SK-N-SH (cell line): ENCODE data around the gene TADA2B. TPM values are rescaled to one million over a fixed set of nuclear protein-coding genes. Genes with fewer than 3 reads are reported as not detected.

Experiments used
- CTCF ChIA-PET: fragments of 300-600, 350-600 bp; formaldehyde crosslinking; extraction: SDS; loops from one replicate; lab custom pipeline; 2021; lab: Yijun Ruan, JAX
- POLR2A ChIA-PET: fragments of 350-600 bp; sonication (Branson Sonifier 250); formaldehyde crosslinking; extraction: SDS; loops from one replicate; lab custom pipeline; 2020; ENCODE audit warnings: antibody characterized with exemption, inconsistent platforms; lab: Yijun Ruan, JAX
- DNase-seq: peaks from one replicate; pipeline ENCODE4 v3.0.0; 2012
- H2AFZ ChIP-seq: fragments of 200-600 bp; sonication (generic); 2 replicates; pipeline ENCODE4 v1.8.1; 2016; ENCODE audit warnings: antibody characterized with exemption, mild to moderate bottlenecking, low read depth
- H3F3A ChIP-seq: fragments of 200-600 bp; sonication (generic); replicated peaks from 2 replicates; pipeline ENCODE3; 2016; ENCODE audit warnings: antibody characterized with exemption, mild to moderate bottlenecking; ENCODE audit not compliant: insufficient read depth
- H3K27ac ChIP-seq, 2 experiments: fragments of 200-500 bp in 1 of 2; fragments of 200-600 bp in 1 of 2; sonication (Bioruptor generic) in 1 of 2; sonication (generic), shearing (Covaris generic) in 1 of 2; 2 replicates each; pipeline versions ENCODE4 v1.5.1 to v1.6.1; 2014 to 2016; ENCODE audit warnings: low read depth in 2 of 2, inconsistent platforms in 1 of 2, low read length in 1 of 2, mild to moderate bottlenecking in 1 of 2, mixed read lengths in 1 of 2
- H3K27me3 ChIP-seq: fragments of 200-600 bp; sonication (generic), shearing (Covaris generic); 2 replicates; pipeline ENCODE4 v1.6.1; 2016; ENCODE audit warnings: mixed run types; ENCODE audit not compliant: insufficient read depth
- H3K36me3 ChIP-seq, 2 experiments: fragments of 200-500 bp in 1 of 2; fragments of 200-600 bp in 1 of 2; sonication (Bioruptor generic) in 1 of 2; sonication (generic) in 1 of 2; replicated peaks in 1 of 2; 2 replicates each; pipeline versions ENCODE3 to v1.5.1; 2014 to 2016; ENCODE audit warnings: low read length in 1 of 2, mild to moderate bottlenecking in 1 of 2; ENCODE audit not compliant: insufficient read depth in 2 of 2, control insufficient read depth in 1 of 2
- H3K4me1 ChIP-seq, 2 experiments: fragments of 200-500 bp in 1 of 2; fragments of 200-600 bp in 1 of 2; sonication (Bioruptor generic) in 1 of 2; sonication (generic), shearing (Covaris generic) in 1 of 2; 2 replicates each; pipeline versions ENCODE4 v1.5.1 to v1.6.1; 2014 to 2016; ENCODE audit warnings: low read depth in 1 of 2, low read length in 1 of 2, mixed run types in 1 of 2; ENCODE audit not compliant: insufficient read depth in 2 of 2, control insufficient read depth in 1 of 2
- H3K4me2 ChIP-seq: fragments of 200-600 bp; sonication (generic), shearing (Covaris generic); 2 replicates; pipeline ENCODE4 v1.6.1; 2017; ENCODE audit warnings: mixed run types
- H3K4me3 ChIP-seq, 2 experiments: fragments of 200-500 bp in 1 of 2; fragments of 200-600 bp in 1 of 2; sonication (Bioruptor generic) in 1 of 2; sonication (generic), shearing (Covaris generic) in 1 of 2; 2 replicates each; pipeline versions ENCODE4 v1.5.1 to v1.8.1; 2014 to 2016; ENCODE audit warnings: low read depth in 2 of 2, inconsistent platforms in 1 of 2, low read length in 1 of 2, mild to moderate bottlenecking in 1 of 2, mixed read lengths in 1 of 2, moderate library complexity in 1 of 2
- H3K79me2 ChIP-seq: fragments of 200-600 bp; sonication (generic); 2 replicates; pipeline ENCODE4 v1.8.1; 2017; ENCODE audit warnings: mild to moderate bottlenecking; ENCODE audit not compliant: insufficient read depth
- H3K9ac ChIP-seq: fragments of 200-600 bp; sonication (generic); 2 replicates; pipeline ENCODE4 v1.6.1; 2017; ENCODE audit warnings: mixed run types
- H3K9me2 ChIP-seq: fragments of 200-600 bp; sonication (generic); 2 replicates; pipeline ENCODE4 v1.6.1; 2017; ENCODE audit warnings: mixed run types
- H3K9me3 ChIP-seq: fragments of 200-600 bp; sonication (generic); 2 replicates; pipeline ENCODE4 v1.6.1; 2017; ENCODE audit warnings: mixed run types, mild to moderate bottlenecking, moderate library complexity
- H4K20me1 ChIP-seq: fragments of 200-600 bp; sonication (generic); 2 replicates; pipeline ENCODE4 v1.6.1; 2017; ENCODE audit warnings: mild to moderate bottlenecking, mixed run types; ENCODE audit not compliant: insufficient read depth
- CHD2 ChIP-seq: fragments of 150-350 bp; IDR thresholded peaks from 2 replicates; pipeline ENCODE4 v1.6.1; 2018; ENCODE audit warnings: low read length; ENCODE audit not compliant: partially characterized antibody
- EZH2phosphoT487 ChIP-seq: fragments of 200-600 bp; sonication (generic); IDR thresholded peaks from 2 replicates; pipeline ENCODE4 v1.6.1; 2017; ENCODE audit warnings: low read depth, mixed run types, mild to moderate bottlenecking, antibody characterized with exemption, moderate library complexity, borderline replicate concordance
- FOSL2 ChIP-seq: IDR thresholded peaks from 2 replicates; pipeline ENCODE4 v1.4.0; 2012; ENCODE audit warnings: low read depth, mild to moderate bottlenecking, moderate library complexity, borderline replicate concordance
- FOXJ3 ChIP-seq: sonication (generic); formaldehyde crosslinking; IDR thresholded peaks from 2 replicates; pipeline ENCODE4 v1.5.1; 2020; ENCODE audit warnings: mild to moderate bottlenecking, missing genetic modification reagents
- FOXM1 ChIP-seq: IDR thresholded peaks from 2 replicates; pipeline ENCODE4 v1.4.0; 2012; ENCODE audit warnings: low read depth, mild to moderate bottlenecking
- MAX ChIP-seq: IDR thresholded peaks from 2 replicates; pipeline ENCODE4 v1.4.0; 2012; ENCODE audit warnings: low read depth
- MEF2A ChIP-seq: IDR thresholded peaks from 2 replicates; pipeline ENCODE4 v1.4.0; 2012; ENCODE audit warnings: low read depth, borderline replicate concordance
- MXI1 ChIP-seq: IDR thresholded peaks from 2 replicates; pipeline ENCODE4 v1.6.1; 2012; ENCODE audit warnings: mild to moderate bottlenecking, low read depth, low read length, improper control_type of control experiment
- NFIC ChIP-seq: IDR thresholded peaks from 2 replicates; pipeline ENCODE4 v1.4.0; 2012; ENCODE audit warnings: borderline replicate concordance
- PBX3 ChIP-seq: IDR thresholded peaks from 2 replicates; pipeline ENCODE4; 2012
- SMC3 ChIP-seq: IDR thresholded peaks from 2 replicates; pipeline ENCODE4 v1.6.1; 2012; ENCODE audit warnings: low read depth, low read length, improper control_type of control experiment
- YY1 ChIP-seq: IDR thresholded peaks from 2 replicates; pipeline ENCODE4 v1.4.0; 2012; ENCODE audit warnings: low read depth, mild to moderate bottlenecking
- ZBTB33 ChIP-seq: IDR thresholded peaks from 2 replicates; pipeline ENCODE4 v1.4.0; 2012; ENCODE audit warnings: low read depth, borderline replicate concordance
- WGBS: methylation state at CpG from one replicate; pipeline ENCODE4 v1.1.6; 2017; ENCODE audit warnings: low lambda C conversion rate; 5-methylcytosine and 5-hydroxymethylcytosine counted together
- polyA plus RNA-seq, 3 experiments: library from polyadenylated mRNA; depleted of rRNA; stranded (reverse); fragments of >200 nt; gene quantifications; 2 replicates each; pipeline ENCODE4 v1.2.3, GENCODE V29; 2012

The TADA2B gene
- polyA plus RNA-seq, 1 of the 3 experiments (the other 2 are of a cell fraction), result 8.0 TPM

GRCh38 chr4:7104366-7105031 is 61.3 kb downstream of the TADA2B start:
- H3K9me2 ChIP-seq, result no peaks in the 10 kb centered on the region
- H3K27me3 ChIP-seq, result no peaks in the 10 kb centered on the region
- CTCF ChIA-PET, result interaction anchor here (0.9 to 2.5 kb wide), 3 partner anchors 28 to 47 kb away, joined by 3 to 7 read pairs (median 3); no protein-coding TSS in a partner anchor
- no peaks in the 10 kb centered on the region for H3F3A ChIP-seq
- POLR2A ChIA-PET, result interaction anchor here (0.6 kb wide), 1 partner anchor 195 kb away, joined by 3 read pairs; the partner anchor contains the start of gene TBC1D14
- no peaks in the 10 kb centered on the region for H4K20me1 ChIP-seq
- no peaks in the 10 kb centered on the region for H3K79me2 ChIP-seq
- H3K4me2 ChIP-seq, result no peak overlapping the region
- no peaks in the 10 kb centered on the region for H3K9me3 ChIP-seq
- H3K4me1 ChIP-seq, result peaks cover 7 to 21% of the 10 kb centered on the region in 2 experiments; a peak in 2 of 4 replicates
- TF ChIP-seq EZH2phosphoT487 (no peak), MAX (no peak), SMC3 (no peak), FOXM1 (no peak)
- no peak overlapping the region for H3K4me3 ChIP-seq
- H3K27ac ChIP-seq, result no peak overlapping the region
- 94% methylated on average over 7 of the region's 7 CpGs for WGBS
- H3K36me3 ChIP-seq, result no peaks in the 10 kb centered on the region
- DNase-seq, result peak; percentile 15
- no peak overlapping the region for H3K9ac ChIP-seq
- H2AFZ ChIP-seq, result no peak overlapping the region

- Histone ChIP-seq H3K4me3 (no peak overlapping the region), H3K27ac (no peak overlapping the region), H2AFZ (no peak overlapping the region), H3K9me2 (no peaks in the 10 kb centered on the region), H3K79me2 (no peaks in the 10 kb centered on the region), H3K27me3 (no peaks in the 10 kb centered on the region), H3K36me3 (no peaks in the 10 kb centered on the region), H3F3A (no peaks in the 10 kb centered on the region), H3K9ac (no peak overlapping the region), H3K9me3 (no peaks in the 10 kb centered on the region), H3K4me2 (no peak overlapping the region), H3K4me1 (peaks cover 7 to 21% of the 10 kb centered on the region in 2 experiments; a peak in 2 of 4 replicates), H4K20me1 (no peaks in the 10 kb centered on the region)
- TF ChIP-seq CHD2 (no peak), FOSL2 (no peak), ZBTB33 (no peak), MXI1 (no peak), MEF2A (no peak), PBX3 (no peak), NFIC (no peak), FOXJ3 (CRISPR knock-in tag) (no peak), YY1 (no peak)
- CTCF ChIA-PET, result interaction anchor here (2.5 kb wide), 1 partner anchor 35 kb away, joined by 7 read pairs; no protein-coding TSS in a partner anchor
- DNase-seq, result no peak
- 67% methylated on average over 7 of the region's 15 CpGs for WGBS
- POLR2A ChIA-PET, result no interaction called here
Measured at GRCh38 chr4:7105276-7105675, 62.1 kb downstream of the TADA2B start.
